SK-N-MC (cell line): ENCODE results near the gene ACTN1.

Source experiments
- EZH2 ChIP-seq: fragments of 200-600 bp; sonication (generic); IDR thresholded peaks from one replicate; pipeline ENCODE4 v1.6.1; 2017; ENCODE audit warnings: antibody characterized with exemption
- POLR2AphosphoS5 ChIP-seq: IDR thresholded peaks from 2 replicates; pipeline ENCODE4 v1.6.1; 2012; ENCODE audit warnings: mild to moderate bottlenecking, low read depth, low read length, borderline replicate concordance

- TF ChIP-seq EZH2 = no peak
- TF ChIP-seq POLR2AphosphoS5 = no peak
These were observed 48.3 kb upstream of the ACTN1 start for GRCh38 chr14:69027242-69027913.
